Limb (tissue), 2 donors: Measurements from ENCODE around the gene KCNC3.

ENCODE experiments used
- DNase-seq, 2 donors: peaks; one replicate each; pipeline ENCODE4 v3.0.0-alpha.2; 2016; ENCODE audit errors: extremely low spot score in 2 of 2

The KCNC3 gene

GRCh38 chr19:50329146-50329925 is at the start of gene KCNC3:
KCNC3 (minus strand) TSS chr19:50329377; CDS start chr19:50329082, 295 bp downstream.
- peak; percentile 95 to 100 for DNase-seq

DNA sequence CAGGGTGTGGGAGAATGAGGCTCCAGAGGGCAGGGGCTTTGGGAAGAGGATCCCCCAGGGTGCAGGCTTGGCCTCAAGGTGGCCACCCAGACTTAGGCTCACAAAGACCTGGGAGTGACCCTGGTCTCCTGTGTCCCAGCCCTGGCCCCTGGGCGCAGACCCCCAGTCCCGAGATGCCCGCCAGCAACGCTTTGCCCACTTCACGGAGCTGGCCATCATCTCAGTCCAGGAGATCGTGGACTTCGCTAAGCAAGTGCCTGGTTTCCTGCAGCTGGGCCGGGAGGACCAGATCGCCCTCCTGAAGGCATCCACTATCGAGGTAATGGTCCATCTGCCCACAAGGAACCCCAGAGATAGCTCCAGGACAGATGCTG is 49.7 kb upstream of the KCNC3 start:
- no peak for DNase-seq

DNA sequence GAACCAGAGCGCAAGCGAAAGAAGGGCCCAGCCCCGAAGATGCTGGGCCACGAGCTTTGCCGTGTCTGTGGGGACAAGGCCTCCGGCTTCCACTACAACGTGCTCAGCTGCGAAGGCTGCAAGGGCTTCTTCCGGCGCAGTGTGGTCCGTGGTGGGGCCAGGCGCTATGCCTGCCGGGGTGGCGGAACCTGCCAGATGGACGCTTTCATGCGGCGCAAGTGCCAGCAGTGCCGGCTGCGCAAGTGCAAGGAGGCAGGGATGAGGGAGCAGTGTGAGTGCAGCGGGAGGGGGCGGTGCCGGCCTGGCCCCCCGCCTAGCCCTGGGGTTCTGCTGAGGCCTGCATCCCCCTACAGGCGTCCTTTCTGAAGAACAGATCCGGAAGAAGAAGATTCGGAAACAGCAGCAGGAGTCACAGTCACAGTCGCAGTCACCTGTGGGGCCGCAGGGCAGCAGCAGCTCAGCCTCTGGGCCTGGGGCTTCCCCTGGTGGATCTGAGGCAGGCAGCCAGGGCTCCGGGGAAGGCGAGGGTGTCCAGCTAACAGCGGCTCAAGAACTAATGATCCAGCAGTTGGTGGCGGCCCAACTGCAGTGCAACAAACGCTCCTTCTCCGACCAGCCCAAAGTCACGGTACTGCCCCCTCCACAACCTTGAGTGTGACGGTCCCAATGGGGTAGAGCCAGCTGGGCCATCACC is 49.1 kb upstream of the KCNC3 start:
- DNase-seq: no peak

- peak in 1 of 2 donors; percentile 33 for DNase-seq
Observed at GRCh38 chr19:50377517-50377916, 48.3 kb upstream of the KCNC3 start.

DNA sequence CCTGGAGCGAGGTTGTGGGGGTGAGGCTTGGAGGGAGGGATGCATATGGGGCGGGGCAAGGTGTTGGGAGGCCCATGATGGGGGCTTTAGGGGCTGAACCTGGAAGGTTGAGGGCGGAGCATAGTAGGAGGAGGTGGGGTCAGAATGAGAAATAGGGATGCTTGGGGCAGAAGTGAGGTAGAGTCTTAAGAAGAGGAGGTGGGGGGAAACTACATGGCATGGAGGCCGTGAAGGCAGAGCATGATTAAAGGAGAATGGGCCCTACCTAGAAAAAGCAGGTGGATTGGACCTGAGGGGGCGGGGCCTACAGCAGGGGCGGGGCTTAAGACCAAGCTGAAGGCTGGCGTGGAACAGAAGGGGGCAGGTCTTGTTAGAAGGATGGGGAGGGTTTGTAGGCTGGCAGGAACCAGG is 47.9 kb upstream of the KCNC3 start:
- peak in 1 of 2 donors; percentile 58 for DNase-seq

- peak; percentile 96 to 97 for DNase-seq
Observed at GRCh38 chr19:50376166-50377050, 47.2 kb upstream of the KCNC3 start, which contains the start of gene NR1H2. NR1H2 (plus strand) TSS chr19:50376457; CDS start chr19:50377606, 1,149 bp downstream.

GRCh38 chr19:50371914-50372475 is 42.8 kb upstream of the KCNC3 start:
- no peak for DNase-seq

- DNase-seq: peak; percentile 79 to 91
Observed at GRCh38 chr19:50368649-50369570, 39.7 kb upstream of the KCNC3 start.

DNA sequence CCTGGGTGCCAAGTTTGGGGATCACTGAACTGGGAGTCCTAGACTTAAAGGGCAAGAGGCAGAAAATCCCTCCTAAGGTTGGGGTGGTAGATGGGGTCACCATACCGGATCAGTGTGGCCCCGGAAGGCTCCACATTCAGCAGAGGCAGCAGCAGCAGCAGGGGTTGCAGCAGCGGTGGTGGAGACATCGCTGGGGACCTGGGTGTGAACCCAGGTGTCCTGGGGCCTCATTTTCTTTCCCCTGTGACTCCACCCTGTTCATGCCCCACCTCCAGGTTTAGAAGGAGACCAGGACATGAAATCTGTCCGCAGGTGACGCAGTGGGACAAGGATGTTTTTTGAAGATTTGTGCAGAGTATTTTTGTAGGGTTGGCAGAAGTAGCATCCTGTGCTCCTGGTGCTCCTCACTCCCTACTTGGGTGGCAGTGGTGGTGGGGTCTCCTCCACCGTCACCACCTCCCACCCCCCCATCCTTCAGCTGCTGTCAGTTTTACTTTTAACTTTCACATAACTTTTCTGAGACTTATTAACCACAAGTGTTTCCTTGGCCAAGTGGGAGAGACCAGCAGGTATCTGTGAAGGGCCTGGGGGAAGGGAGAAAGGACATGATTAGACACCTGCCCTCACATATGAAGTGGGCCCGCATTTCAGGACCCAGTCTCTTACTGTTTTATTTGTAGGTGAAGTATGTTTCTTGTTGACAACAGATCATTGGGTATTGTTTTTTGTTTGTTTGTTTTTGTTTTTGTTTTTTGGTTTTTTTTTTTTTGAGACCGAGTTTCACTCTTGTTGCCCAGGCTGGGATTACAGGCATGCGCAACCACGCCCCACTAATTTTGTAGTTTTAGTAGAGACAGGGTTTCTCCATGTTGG is 36.5 kb upstream of the KCNC3 start, which contains the start of gene NAPSA:
Gene NAPSA (minus strand): TSS at position 206 of the 873 bp plus-strand sequence. CDS start 18 bp downstream, at position 188.
- no peak for DNase-seq

DNA sequence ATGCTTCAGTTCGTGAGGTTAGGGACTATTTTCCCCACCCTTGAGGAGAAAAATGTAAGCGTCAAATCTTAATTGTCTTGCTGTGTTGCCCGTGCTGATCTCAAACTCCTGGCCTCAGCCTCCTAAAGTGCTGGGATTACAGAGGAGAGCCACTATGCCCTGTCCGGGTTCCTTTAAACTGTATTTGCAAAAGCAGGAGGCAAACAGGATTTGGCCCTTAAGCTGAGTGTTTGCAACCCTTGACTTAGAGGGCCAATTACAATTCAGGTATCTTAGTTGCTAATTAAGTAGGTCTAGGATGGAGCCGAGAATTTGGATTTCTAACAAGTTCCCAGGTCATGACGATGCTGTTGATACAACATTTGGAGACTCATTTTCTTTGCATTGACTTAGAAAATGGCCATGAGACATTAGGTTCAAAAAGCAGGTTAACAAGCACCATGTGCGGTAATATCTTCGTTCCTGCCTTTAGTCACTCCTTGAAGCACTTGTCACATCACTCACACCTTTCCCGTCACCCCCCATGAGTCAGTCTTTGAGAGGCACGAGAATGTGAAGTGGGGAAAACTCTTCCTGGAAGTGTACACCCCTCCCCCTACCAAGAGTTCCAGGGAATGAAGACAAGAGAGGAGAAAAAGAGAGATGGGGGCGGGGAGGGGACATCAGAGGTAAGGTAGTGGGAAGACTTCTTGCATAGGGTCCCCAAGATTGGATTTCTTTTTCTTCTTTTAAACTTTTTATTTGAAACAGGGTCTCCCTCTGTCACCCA is 33.7 kb upstream of the KCNC3 start:
- no peak for DNase-seq

- DNase-seq: no peak
Observed at GRCh38 chr19:50362030-50362412, 32.8 kb upstream of the KCNC3 start.

GRCh38 chr19:50361290-50362029 is 32.3 kb upstream of the KCNC3 start:
- DNase-seq: no peak

GRCh38 chr19:50359328-50359818 is 30.2 kb upstream of the KCNC3 start:
- no peak for DNase-seq

- peak; percentile 76 to 85 for DNase-seq
Observed at GRCh38 chr19:50358483-50359327, 29.5 kb upstream of the KCNC3 start.

- DNase-seq: peak; percentile 43 to 83
Observed at GRCh38 chr19:50357178-50358100, 28.3 kb upstream of the KCNC3 start.
